HEK293 (cell line): ENCODE measurements around the gene DCAF8.

ENCODE experiments used
- BCL6B ChIP-seq: fragments of 450-650 bp; formaldehyde crosslinking; IDR thresholded peaks from 2 replicates; pipeline ENCODE4 v1.5.1; 2017; ENCODE audit warnings: missing biosample characterization, missing genetic modification characterization
- ELK4 ChIP-seq: IDR thresholded peaks from 2 replicates; pipeline ENCODE4 v1.6.1; 2011; ENCODE audit warnings: mild to moderate bottlenecking, low read depth, low read length, borderline replicate concordance
- FEZF1 ChIP-seq: fragments of 450-650 bp; formaldehyde crosslinking; IDR thresholded peaks from 2 replicates; pipeline ENCODE4 v1.5.1; 2016; ENCODE audit warnings: missing biosample characterization, missing genetic modification characterization
- GLIS2 ChIP-seq: fragments of 450-650 bp; formaldehyde crosslinking; IDR thresholded peaks from 2 replicates; pipeline ENCODE4 v1.5.1; 2016; ENCODE audit warnings: missing biosample characterization, missing genetic modification characterization
- HIC1 ChIP-seq: fragments of 450-650 bp; formaldehyde crosslinking; IDR thresholded peaks from 2 replicates; pipeline ENCODE4 v1.5.1; 2016; ENCODE audit warnings: missing biosample characterization, missing genetic modification characterization
- KLF7 ChIP-seq: fragments of 450-650 bp; formaldehyde crosslinking; IDR thresholded peaks from 2 replicates; pipeline ENCODE4 v1.5.1; 2016; ENCODE audit warnings: missing biosample characterization, missing genetic modification characterization, borderline replicate concordance
- OSR2 ChIP-seq: fragments of 450-650 bp; formaldehyde crosslinking; IDR thresholded peaks from 2 replicates; pipeline ENCODE4 v1.5.1; 2016; ENCODE audit warnings: missing biosample characterization, missing genetic modification characterization
- PATZ1 ChIP-seq: fragments of 450-650 bp; formaldehyde crosslinking; IDR thresholded peaks from 2 replicates; pipeline ENCODE4 v1.5.1; 2016; ENCODE audit warnings: missing biosample characterization, missing genetic modification characterization
- PRDM6 ChIP-seq: fragments of 450-650 bp; formaldehyde crosslinking; IDR thresholded peaks from 2 replicates; pipeline ENCODE4 v1.5.1; 2017; ENCODE audit warnings: missing biosample characterization, missing genetic modification characterization
- SP7 ChIP-seq: fragments of 450-650 bp; formaldehyde crosslinking; IDR thresholded peaks from 2 replicates; pipeline ENCODE4 v1.5.1; 2016; ENCODE audit warnings: missing biosample characterization, missing genetic modification characterization
- WT1 ChIP-seq: fragments of 450-650 bp; formaldehyde crosslinking; IDR thresholded peaks from 2 replicates; pipeline ENCODE4 v1.5.1; 2016; ENCODE audit warnings: missing biosample characterization, missing genetic modification characterization
- ZBTB10 ChIP-seq: fragments of 450-650 bp; formaldehyde crosslinking; IDR thresholded peaks from 2 replicates; pipeline ENCODE4 v1.5.1; 2016; ENCODE audit warnings: missing biosample characterization, missing genetic modification characterization
- ZEB2 ChIP-seq: fragments of 450-650 bp; formaldehyde crosslinking; IDR thresholded peaks from 2 replicates; pipeline ENCODE4 v1.5.1; 2016; ENCODE audit warnings: missing biosample characterization, missing genetic modification characterization
- ZFHX2 ChIP-seq: fragments of 450-650 bp; formaldehyde crosslinking; conservative IDR thresholded peaks from 2 replicates; pipeline ENCODE4 v1.5.1; 2016; ENCODE audit warnings: missing biosample characterization, missing genetic modification characterization
- ZNF157 ChIP-seq: fragments of 450-650 bp; formaldehyde crosslinking; IDR thresholded peaks from 2 replicates; pipeline ENCODE4 v1.5.1; 2016; ENCODE audit warnings: missing biosample characterization, missing genetic modification characterization
- ZNF16 ChIP-seq: fragments of 450-650 bp; formaldehyde crosslinking; IDR thresholded peaks from 2 replicates; pipeline ENCODE4 v1.5.1; 2016; ENCODE audit warnings: low read depth, missing biosample characterization, missing genetic modification characterization
- ZNF18 ChIP-seq: fragments of 450-650 bp; formaldehyde crosslinking; IDR thresholded peaks from 2 replicates; pipeline ENCODE4 v1.5.1; 2016; ENCODE audit warnings: missing biosample characterization, missing genetic modification characterization
- ZNF350 ChIP-seq: fragments of 450-650 bp; formaldehyde crosslinking; IDR thresholded peaks from 2 replicates; pipeline ENCODE4 v1.5.0; 2017; ENCODE audit warnings: missing biosample characterization, mild to moderate bottlenecking, missing genetic modification characterization
- ZNF423 ChIP-seq: fragments of 450-650 bp; formaldehyde crosslinking; IDR thresholded peaks from 2 replicates; pipeline ENCODE4 v1.5.1; 2016; ENCODE audit warnings: missing biosample characterization, missing genetic modification characterization
- ZNF544 ChIP-seq: fragments of 450-650 bp; formaldehyde crosslinking; IDR thresholded peaks from 2 replicates; pipeline ENCODE4 v1.5.0; 2017; ENCODE audit warnings: missing biosample characterization, missing genetic modification characterization
- ZNF629 ChIP-seq: fragments of 450-650 bp; formaldehyde crosslinking; IDR thresholded peaks from 2 replicates; pipeline ENCODE4 v1.5.1; 2017; ENCODE audit warnings: missing biosample characterization, missing genetic modification characterization
- ZNF76 ChIP-seq: fragments of 450-650 bp; formaldehyde crosslinking; IDR thresholded peaks from 2 replicates; pipeline ENCODE4; 2016; ENCODE audit warnings: low read depth, missing biosample characterization, missing genetic modification characterization, borderline replicate concordance
- ZNF768 ChIP-seq: fragments of 450-650 bp; formaldehyde crosslinking; IDR thresholded peaks from 2 replicates; pipeline ENCODE4 v1.5.1; 2018; ENCODE audit warnings: missing biosample characterization, mild to moderate bottlenecking, missing genetic modification characterization
- ZSCAN23 ChIP-seq: fragments of 450-650 bp; formaldehyde crosslinking; IDR thresholded peaks from 2 replicates; pipeline ENCODE4 v1.5.1; 2016; ENCODE audit warnings: missing biosample characterization, missing genetic modification characterization
- ZXDB ChIP-seq: fragments of 450-650 bp; formaldehyde crosslinking; IDR thresholded peaks from 2 replicates; pipeline ENCODE4 v1.5.1; 2016; ENCODE audit warnings: missing biosample characterization, missing genetic modification characterization

The DCAF8 gene

GRCh38 chr1:160258177-160258798, 4.1 kb downstream of the DCAF8 start (continued):
- peak; percentile 76 for TF ChIP-seq BCL6B (tag by site-specific recombination)
- TF ChIP-seq ELK4 = no peak
- TF ChIP-seq ZNF18 = peak; percentile 73
- no peak for TF ChIP-seq ZNF16
- TF ChIP-seq HIC1 (tag by site-specific recombination) = 0 out of 2 replicates have a peak, but pooled peaks have one; percentile 11
- TF ChIP-seq KLF7 (tag by site-specific recombination) = no peak
- no peak for TF ChIP-seq ZNF768
- no peak for TF ChIP-seq ZNF76 (tag by site-specific recombination)
- no peak for TF ChIP-seq ZBTB10 (tag by site-specific recombination)
- TF ChIP-seq ZNF423 = no peak
- peak; percentile 77 for TF ChIP-seq PRDM6 (tag by site-specific recombination)
- no peak for TF ChIP-seq ZNF157
- peak; percentile 90 for TF ChIP-seq OSR2 (tag by site-specific recombination)
- peak; percentile 58; the same call in 1 of the 2 replicates for TF ChIP-seq ZFHX2 (tag by site-specific recombination)
- TF ChIP-seq ZNF544 = no peak
- peak; percentile 44; the same call in 1 of the 2 replicates for TF ChIP-seq PATZ1 (tag by site-specific recombination)
- TF ChIP-seq GLIS2 (tag by site-specific recombination) = peak; percentile 20; the same call in 1 of the 2 replicates
- no peak for TF ChIP-seq ZNF350 (tag by site-specific recombination)
- TF ChIP-seq ZXDB (tag by site-specific recombination) = peak; percentile 73
- peak; percentile 65; the same call in 1 of the 2 replicates for TF ChIP-seq ZEB2 (tag by site-specific recombination)
- TF ChIP-seq SP7 (tag by site-specific recombination) = peak; percentile 52; the same call in 1 of the 2 replicates
- 0 out of 2 replicates have a peak, but pooled peaks have one; percentile 14 for TF ChIP-seq ZSCAN23 (tag by site-specific recombination)
- peak; percentile 63 for TF ChIP-seq ZNF629
- TF ChIP-seq WT1 (tag by site-specific recombination) = peak; percentile 96
- TF ChIP-seq FEZF1 (tag by site-specific recombination) = peak; percentile 81
